A673 (cell line): ENCODE results near the gene SPATA46.

Experiments used
- EZH2 ChIP-seq: fragments of 200-600 bp; sonication (generic); IDR thresholded peaks from 2 replicates; pipeline ENCODE4 v1.6.1; 2017; ENCODE audit warnings: borderline replicate concordance, low read depth, mild to moderate bottlenecking, mixed read lengths, antibody characterized with exemption, low read length; ENCODE audit not compliant: poor library complexity, severe bottlenecking
- TF ChIP-seq, protein P1 (sequence below): fragments of 300-800, 200-600 bp; sonication (generic); conservative IDR thresholded peaks from 2 replicates; pipeline ENCODE4 v1.5.1; 2017; ENCODE audit warnings: low read depth, mild to moderate bottlenecking, antibody characterized with exemption, low read length, moderate library complexity, mixed read lengths

DNA sequence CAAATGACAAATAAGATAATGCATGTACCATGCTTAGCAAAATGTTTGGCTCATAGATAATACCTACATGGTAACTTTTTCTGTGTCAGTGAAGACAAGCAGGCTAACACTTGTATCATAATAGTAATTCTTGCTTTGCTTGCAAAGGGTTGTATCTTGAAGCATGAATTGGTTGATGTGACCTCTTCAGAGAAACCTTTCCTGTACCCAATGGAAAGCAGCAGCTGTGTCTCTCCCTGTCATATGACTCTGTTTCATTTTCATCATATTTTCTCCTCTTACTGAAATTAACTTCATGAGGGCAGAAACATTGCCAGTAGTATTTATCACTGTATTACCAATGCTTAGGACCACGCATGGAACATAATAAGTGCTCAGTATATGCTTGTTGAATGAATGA is 30.9 kb upstream of the SPATA46 start:
- TF ChIP-seq, protein P1, sequence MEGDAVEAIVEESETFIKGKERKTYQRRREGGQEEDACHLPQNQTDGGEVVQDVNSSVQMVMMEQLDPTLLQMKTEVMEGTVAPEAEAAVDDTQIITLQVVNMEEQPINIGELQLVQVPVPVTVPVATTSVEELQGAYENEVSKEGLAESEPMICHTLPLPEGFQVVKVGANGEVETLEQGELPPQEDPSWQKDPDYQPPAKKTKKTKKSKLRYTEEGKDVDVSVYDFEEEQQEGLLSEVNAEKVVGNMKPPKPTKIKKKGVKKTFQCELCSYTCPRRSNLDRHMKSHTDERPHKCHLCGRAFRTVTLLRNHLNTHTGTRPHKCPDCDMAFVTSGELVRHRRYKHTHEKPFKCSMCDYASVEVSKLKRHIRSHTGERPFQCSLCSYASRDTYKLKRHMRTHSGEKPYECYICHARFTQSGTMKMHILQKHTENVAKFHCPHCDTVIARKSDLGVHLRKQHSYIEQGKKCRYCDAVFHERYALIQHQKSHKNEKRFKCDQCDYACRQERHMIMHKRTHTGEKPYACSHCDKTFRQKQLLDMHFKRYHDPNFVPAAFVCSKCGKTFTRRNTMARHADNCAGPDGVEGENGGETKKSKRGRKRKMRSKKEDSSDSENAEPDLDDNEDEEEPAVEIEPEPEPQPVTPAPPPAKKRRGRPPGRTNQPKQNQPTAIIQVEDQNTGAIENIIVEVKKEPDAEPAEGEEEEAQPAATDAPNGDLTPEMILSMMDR = no peak
- TF ChIP-seq EZH2 = no peak
